Epithelial cell of prostate (primary cell): ENCODE data around the gene PLEKHN1.
A peak's percentile ranks its signal among the peaks of the same experiment; 100 is the strongest.
"Not testable (repeated sequence)": the region's sequence is repeated elsewhere in the genome, so short reads cannot be mapped to it uniquely, and the experiment has no call there.

Source experiments
- DNase-seq: peaks from one replicate; pipeline ENCODE4 v3.0.0-alpha.2; 2011; ENCODE audit warnings: low read depth, low spot score
- H3K27ac ChIP-seq: fragments of 450-650 bp; 2 replicates; pipeline ENCODE4 v1.5.1; 2017; ENCODE audit warnings: mild to moderate bottlenecking

PLEKHN1 gene

DNA sequence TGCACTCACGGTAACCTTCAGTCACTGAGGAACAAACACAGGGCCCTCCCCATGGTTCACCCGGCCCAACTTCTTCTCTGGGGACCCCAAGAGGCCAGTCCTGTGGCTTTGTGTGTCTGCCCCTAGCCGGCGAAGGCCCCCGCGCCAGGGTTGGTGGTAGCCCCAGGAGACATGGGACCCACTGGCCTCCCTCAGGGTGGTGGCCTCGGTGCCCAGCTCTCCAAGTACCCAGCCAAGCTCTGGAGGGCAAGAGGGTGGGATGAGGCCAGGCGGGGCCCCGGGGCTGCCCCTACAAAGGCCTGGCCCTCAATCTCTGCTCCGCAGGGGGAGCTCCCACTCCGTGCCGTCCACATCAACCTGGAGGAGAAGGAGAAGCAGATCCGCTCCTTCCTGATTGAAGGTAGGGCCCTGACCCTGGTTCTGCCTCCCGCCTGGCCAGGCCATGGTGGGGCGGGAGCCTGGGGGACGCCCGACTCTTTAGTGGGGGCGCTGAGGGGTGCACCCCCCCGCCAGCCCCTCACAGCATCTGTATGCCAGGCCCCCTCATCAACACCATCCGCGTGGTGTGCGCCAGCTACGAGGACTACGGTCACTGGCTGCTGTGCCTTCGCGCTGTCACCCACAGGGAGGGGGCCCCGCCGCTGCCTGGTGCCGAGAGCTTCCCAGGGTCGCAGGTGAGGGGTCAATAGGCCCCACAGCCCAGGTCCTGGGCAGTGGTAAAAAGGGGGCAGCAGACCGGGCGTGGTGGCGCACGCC, 5.6 kb downstream of the PLEKHN1 start:
- DNase-seq, result no peak
- H3K27ac ChIP-seq, result no peak overlapping the region

DNA sequence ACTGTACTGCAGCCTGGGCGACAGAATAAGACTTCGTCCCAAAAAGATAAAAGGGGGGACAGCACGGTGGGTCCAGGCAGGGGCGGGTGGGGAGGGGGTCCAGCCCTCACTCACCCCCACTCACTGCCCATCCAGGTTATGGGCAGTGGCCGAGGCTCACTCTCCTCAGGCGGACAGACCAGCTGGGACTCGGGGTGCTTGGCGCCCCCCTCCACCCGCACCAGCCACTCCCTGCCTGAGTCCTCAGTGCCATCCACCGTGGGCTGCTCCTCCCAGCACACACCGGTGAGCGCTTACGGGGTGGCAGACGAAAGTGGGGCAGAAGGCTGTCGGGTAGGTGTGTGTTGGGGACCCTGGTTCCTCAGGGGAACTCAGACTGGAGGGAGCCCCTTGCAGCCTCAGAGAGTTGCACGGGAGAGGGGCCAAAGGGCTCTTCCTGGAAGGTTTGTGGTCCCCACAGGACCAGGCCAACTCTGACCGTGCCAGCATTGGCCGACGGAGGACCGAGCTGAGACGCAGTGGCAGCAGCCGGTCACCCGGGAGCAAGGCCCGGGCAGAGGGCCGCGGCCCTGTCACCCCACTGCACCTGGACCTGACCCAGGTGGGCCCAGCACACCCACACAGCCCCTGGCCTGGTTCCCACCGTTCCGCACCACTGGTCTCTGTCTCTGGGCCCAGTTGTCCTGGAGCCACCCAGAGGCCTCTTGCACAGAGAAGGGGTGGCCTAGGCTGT, 6.6 kb downstream of the PLEKHN1 start:
- H3K27ac ChIP-seq, result no peak overlapping the region
- DNase-seq, result no peak

GRCh38 chr1:973459-974292, 7.4 kb downstream of the PLEKHN1 start:
- no peak overlapping the region for H3K27ac ChIP-seq
- DNase-seq, result no peak

DNA sequence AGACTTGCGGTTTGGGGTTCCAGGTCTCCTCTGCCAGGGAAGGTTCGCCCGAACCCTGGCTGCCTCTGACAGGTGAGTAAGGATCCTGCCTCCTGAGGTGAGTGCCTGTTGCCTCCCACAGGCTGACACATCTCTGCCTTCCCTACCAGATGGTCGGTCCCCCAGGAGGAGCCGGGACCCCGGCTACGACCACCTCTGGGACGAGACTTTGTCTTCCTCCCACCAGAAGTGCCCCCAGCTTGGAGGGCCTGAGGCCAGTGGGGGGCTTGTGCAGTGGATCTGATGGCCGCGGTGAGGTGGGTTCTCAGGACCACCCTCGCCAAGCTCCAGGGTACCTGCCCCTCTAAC, 8.0 kb downstream of the PLEKHN1 start:
- DNase-seq, result no peak
- no peak overlapping the region for H3K27ac ChIP-seq

- no peak overlapping the region for H3K27ac ChIP-seq
- no peak for DNase-seq
Measured at GRCh38 chr1:974687-975328, 8.5 kb downstream of the PLEKHN1 start.

GRCh38 chr1:975365-975764, 9.1 kb downstream of the PLEKHN1 start:
- peak overlapping the region; percentile 57 for H3K27ac ChIP-seq
- no peak for DNase-seq

- no peak for DNase-seq
- peak overlapping the region; percentile 57 for H3K27ac ChIP-seq
Measured at GRCh38 chr1:975896-976683, 9.8 kb downstream of the PLEKHN1 start.

GRCh38 chr1:976791-977190, 10.5 kb downstream of the PLEKHN1 start:
- DNase-seq, H3K27ac ChIP-seq: not testable (repeated sequence)

DNA sequence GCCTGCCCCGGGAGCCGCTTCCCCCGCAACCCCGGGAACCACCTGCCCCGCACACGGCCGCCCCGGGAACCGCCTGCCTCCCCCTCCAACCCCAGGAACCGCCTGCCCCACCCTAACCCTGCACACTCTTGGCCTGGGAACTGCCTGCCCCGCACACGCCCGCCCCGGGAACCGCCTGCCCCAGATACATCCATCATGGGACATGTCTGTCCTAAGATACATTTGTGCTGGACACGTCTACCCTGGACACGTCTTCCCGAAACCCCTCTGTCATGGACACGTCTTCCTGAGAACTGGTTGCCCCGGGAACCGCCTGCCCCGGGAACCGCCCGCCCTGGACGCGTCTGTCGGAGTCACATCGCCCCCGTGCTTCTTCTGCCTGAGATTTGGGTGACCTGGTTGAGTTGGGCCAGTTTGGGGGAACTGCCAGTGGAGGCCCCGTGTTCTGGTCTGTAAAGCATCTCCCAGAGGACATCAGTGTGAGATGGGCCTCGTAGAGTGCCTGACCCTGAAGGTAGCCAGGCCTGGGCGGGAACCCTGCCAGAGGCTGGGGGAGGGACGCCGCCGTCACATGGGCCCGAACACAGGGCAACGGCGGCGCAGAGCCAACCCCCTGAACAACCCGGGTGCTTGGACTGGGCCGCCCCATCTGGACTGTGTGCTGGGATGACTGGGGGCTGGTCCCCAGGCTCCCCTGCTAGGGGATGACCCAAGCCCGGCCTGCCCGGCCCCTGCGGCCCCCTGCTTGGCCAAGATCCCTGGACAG, 12.0 kb downstream of the PLEKHN1 start:
- no peak for DNase-seq

GRCh38 chr1:978835-979743, 12.8 kb downstream of the PLEKHN1 start:
- H3K27ac ChIP-seq, result no peak overlapping the region
- DNase-seq, result no peak

More for the DNA sequence above, 12.0 kb downstream of the PLEKHN1 start:
- H3K27ac ChIP-seq, result no peak overlapping the region

- DNase-seq, result no peak
- no peak overlapping the region for H3K27ac ChIP-seq
Measured at GRCh38 chr1:979744-980072, 13.4 kb downstream of the PLEKHN1 start.

DNA sequence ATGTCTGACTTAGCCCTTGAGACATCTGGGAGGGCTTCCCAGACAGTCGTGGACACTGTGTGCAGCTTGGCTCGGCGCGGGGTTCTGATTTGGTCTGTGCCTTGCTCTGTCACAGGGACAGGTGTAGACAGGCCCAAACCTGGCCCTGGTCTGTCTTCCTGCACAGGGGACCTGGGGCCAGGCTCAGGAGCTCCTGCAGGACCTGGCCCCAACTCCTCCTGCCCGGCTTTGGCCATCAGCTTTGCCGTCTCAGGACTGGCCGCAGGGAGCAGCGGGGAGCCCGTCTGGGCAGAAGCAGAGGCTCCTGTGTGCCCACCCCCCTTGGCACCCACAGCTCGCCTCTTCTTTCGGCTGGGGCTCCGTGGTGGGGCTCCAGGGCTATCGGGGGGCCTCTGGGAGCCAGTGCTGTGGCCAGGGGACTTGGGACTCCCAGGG, 13.9 kb downstream of the PLEKHN1 start:
- DNase-seq, result no peak
- H3K27ac ChIP-seq, result no peak overlapping the region

DNA sequence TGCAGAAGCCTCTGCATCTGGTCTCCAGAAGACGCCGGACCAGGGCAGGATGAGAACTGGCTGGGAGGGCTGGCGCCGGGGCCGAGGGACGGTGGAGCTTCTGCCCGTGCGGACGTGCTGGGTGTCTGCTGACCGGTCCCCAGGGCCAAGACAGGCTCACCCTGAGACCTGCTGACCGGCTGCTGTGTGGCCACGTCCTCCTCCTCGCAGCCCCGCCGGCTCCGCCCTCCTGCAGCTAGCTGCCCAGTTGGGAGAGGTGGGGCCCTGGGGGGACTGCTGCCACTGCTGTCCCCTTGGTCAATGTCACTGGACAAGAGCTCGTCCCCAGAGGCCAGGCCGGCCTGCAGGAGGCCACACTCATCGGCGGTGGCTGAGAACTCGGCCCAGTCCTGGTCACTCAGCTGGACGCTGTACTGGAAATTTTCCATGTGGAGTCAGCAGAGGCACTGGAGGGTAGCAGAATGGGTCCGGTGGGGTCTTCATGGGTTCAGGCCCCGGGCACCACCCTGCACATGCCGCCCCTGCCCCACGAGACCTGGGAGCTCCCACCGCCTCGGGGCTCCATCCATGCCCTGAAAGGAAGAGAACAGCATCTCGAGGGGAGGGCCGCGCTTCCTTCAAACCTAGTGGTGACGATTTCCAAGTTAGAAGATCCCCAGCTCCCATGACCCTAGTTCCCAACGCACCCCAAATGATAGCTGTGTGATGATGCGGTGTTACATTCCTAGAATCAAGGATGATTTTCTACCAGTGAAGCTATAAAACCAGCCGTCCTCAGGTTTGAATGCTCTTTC, 14.5 kb downstream of the PLEKHN1 start:
- no peak overlapping the region for H3K27ac ChIP-seq
- DNase-seq, result no peak

DNA sequence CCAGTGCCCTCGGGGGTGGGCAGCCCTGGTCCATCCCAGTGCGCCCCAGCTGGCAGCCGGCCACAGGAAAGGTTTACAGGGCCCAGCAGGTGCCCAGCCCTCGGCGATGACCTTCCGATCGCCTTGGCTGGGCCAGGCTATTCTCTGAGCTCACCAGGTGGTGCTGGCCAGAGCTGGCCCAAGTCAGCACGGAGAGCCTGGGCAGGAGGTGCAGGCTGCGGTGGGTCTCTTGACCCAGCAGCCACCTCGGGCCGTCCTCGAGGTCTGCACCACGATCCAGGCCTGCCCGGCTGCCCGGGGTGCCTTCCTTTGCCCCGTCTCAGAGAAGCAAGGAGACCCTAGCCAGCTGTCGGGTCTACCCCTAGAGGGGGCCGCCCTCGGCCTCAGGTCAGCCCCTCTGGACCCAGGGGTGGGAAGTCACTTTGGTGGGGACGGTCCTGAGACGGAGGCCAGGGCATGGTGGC, 15.2 kb downstream of the PLEKHN1 start:
- no peak for DNase-seq
- no peak overlapping the region for H3K27ac ChIP-seq

DNA sequence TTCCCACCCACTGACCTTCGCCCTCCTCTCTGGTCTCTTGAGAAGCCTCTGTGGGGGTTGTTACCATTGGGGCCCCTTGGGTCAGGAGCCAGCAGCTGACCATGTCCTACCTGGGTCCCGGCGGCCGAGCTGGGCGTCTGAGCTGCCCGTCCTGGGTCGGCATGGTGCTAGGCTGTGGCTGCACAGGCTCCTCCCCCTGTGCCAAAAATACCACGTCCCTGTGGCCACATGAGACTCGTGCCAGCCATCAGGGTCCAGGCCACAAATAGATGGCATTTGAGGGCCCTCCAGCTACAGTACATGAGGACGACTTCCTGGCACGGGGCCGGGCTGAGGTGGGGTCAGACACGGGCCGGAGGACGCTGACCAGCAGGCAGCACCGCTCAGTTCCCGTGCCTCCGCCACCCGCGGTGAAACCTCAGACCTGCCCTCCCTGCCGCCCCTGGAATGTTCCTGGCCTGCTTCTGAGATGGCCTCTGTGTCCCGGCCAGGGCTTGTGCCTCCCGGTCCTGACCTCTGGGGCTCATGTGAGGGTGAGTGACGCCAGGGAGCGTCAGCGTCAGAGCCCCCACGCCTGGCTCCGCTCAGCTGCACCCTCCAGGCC, 15.8 kb downstream of the PLEKHN1 start, which contains the start of gene PERM1:
TSS of gene PERM1 (minus strand) at position 139 of the 604 bp plus-strand sequence. CDS start 1,064 bp downstream, outside the sequence.
- no peak within 1 kb of the TSS for H3K27ac ChIP-seq
- no peak for DNase-seq

DNA sequence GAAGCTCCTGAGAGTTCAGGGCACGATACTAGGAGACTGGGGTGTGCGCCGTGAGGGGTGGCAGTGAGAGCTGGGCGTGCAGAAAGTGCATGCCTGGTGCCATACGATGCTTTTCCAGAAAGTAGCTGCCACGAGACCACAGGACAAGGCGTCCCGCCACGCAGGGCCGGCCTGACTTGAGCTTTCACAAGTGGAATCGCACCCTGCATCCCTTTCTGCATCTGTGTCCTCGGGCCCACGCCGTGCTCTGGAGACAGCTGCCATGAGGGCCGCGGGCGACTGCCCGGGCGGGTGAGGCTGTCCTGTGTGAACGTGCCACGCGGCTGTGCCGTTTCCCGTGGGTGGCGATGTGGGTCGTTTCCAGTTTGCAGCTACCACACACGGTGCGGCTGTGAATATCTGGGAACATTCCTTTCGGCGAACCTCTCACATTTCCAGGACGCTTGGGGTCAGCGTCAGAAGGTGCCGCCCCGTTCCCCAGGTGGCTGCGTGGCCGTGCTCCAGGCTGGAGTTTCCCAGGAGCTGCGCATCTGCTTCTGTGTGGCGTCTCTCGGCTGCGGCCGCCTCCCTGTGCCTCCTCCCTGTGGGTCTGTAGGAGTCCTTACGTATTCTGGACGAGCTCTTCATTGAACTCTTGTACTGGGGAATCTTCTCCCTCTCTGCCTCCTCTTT, 16.6 kb downstream of the PLEKHN1 start:
- DNase-seq, result no peak
- no peak overlapping the region for H3K27ac ChIP-seq
